ENCODE data around the gene NEURL2.

Gene NEURL2

GRCh38 chr20:45918779-45919537 is 27.9 kb upstream of the NEURL2 start:
- no peak for DNase-seq (ENCODE audit: low read depth)
- TF ChIP-seq CTCF (IDR thresholded peaks at IDR 0.05; ENCODE audit: low read depth, low read length, missing control alignments) = no peak
- no peak overlapping the region for H3K4me3 ChIP-seq (ENCODE audit: low read depth, low read length)

GRCh38 chr20:45918182-45918737 is 27.3 kb upstream of the NEURL2 start:
- TF ChIP-seq CTCF (IDR thresholded peaks at IDR 0.05; ENCODE audit: low read depth, low read length, missing control alignments) = no peak
- no peak for DNase-seq (ENCODE audit: low read depth)
- no peak overlapping the region for H3K4me3 ChIP-seq (ENCODE audit: low read depth, low read length)

GRCh38 chr20:45917790-45918141 is 26.8 kb upstream of the NEURL2 start:
- no peak for TF ChIP-seq CTCF (IDR thresholded peaks at IDR 0.05; ENCODE audit: low read depth, low read length, missing control alignments)
- H3K4me3 ChIP-seq (ENCODE audit: low read depth, low read length) = no peak overlapping the region
- no peak for DNase-seq (ENCODE audit: low read depth)

GRCh38 chr20:45913116-45913515 is 22.1 kb upstream of the NEURL2 start:
- no peak for DNase-seq (ENCODE audit: low read depth)
- TF ChIP-seq CTCF (IDR thresholded peaks at IDR 0.05; ENCODE audit: low read depth, low read length, missing control alignments) = no peak
- no peak overlapping the region for H3K4me3 ChIP-seq (ENCODE audit: low read depth, low read length)

GRCh38 chr20:45912344-45912682 is 21.3 kb upstream of the NEURL2 start:
- no peak for TF ChIP-seq CTCF (IDR thresholded peaks at IDR 0.05; ENCODE audit: low read depth, low read length, missing control alignments)
- peak overlapping the region; percentile 45 for H3K4me3 ChIP-seq (ENCODE audit: low read depth, low read length)
- DNase-seq (ENCODE audit: low read depth) = no peak

- peak within 1 kb of the TSS; percentile 45 for H3K4me3 ChIP-seq (ENCODE audit: low read depth, low read length)
- no peak for TF ChIP-seq CTCF (IDR thresholded peaks at IDR 0.05; ENCODE audit: low read depth, low read length, missing control alignments)
- no peak for DNase-seq (ENCODE audit: low read depth)
Observed at GRCh38 chr20:45911486-45912343, 20.7 kb upstream of the NEURL2 start, which contains the start of gene PLTP. Gene PLTP (minus strand): TSS chr20:45912155. CDS start chr20:45911452, 703 bp downstream.

All from GM12864 (cell line).